HG03342 (cell line): ENCODE measurements around the gene NKRF.
"Not testable (repeated sequence)": the region's sequence is repeated elsewhere in the genome, so short reads cannot be mapped to it uniquely, and the experiment has no call there.

Source experiments
- ATAC-seq: cut with Tn5 transposase; IDR thresholded peaks from one replicate; pipeline ENCODE4 v1.9.1; 2021; ENCODE audit warnings: mild to moderate bottlenecking, moderate library complexity; ENCODE audit not compliant: unreplicated experiment

The NKRF gene

GRCh38 chrX:119606280-119607017 is at the start of gene NKRF:
TSS of gene NKRF (minus strand) at chrX:119606424.
- ATAC-seq = peak; percentile 69

GRCh38 chrX:119655125-119655524 is 48.9 kb upstream of the NKRF start:
- ATAC-seq = no peak

DNA sequence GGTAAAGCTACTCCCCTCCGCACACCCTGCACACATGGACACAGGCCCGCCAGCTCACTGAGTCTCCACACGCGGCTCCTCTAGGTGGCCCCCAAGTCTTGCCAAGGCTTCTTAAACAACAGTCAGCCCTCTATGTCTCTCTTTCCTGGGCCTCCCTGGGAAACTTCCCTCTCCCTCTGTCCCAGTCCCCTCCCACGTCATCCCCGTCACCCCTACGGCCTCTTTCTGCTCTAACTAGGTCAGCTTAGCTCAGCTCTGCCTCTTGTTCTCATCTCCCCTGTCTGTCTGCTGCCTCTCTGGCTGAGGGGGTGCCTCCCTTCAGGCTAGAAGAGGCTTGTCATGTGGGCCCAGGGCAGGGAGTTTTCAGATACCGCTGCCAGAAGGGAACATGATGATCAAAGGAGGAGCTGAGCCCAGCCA is 47.9 kb upstream of the NKRF start:
- no peak for ATAC-seq

DNA sequence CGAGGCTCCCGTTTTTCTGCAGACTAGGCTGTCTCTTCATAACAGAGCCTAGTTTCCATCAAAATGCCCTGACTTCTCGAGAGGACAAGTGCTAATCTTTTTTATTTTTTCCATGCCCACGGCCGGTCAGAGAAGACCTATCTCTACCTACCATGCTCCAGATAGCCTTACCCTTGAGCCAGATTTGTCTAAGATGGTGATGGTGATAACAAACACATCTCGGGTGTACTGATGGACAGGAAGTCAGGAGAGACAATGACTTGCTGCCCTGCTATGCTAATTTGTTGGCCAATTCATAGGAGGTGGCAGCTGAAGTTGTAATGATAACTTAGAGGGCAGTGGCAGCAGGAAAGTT is 42.2 kb upstream of the NKRF start:
- peak; percentile 4 for ATAC-seq

GRCh38 chrX:119647552-119648420 is 41.6 kb upstream of the NKRF start:
- ATAC-seq = peak; percentile 97

DNA sequence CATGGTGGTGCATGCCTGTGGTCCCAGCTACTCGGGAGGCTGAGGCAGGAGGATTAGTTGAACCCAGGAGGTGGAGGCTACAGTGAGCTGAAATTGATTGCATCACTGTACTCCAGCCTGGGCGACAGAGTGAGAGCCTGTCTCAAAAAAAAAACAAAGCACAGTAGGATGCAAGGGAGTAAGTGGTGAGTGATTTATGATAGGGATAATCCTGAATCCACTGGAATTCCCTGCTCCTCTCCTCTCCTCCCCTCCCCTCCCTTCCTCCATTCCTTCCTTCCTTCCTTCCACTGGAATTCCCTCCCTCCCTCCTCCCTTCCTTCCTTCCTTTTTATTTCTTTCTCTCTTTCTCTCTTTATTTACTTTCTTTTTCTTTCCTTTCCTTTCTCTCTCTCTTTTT is 40.9 kb upstream of the NKRF start:
- no peak for ATAC-seq

- ATAC-seq = no peak
These were observed 40.3 kb upstream of the NKRF start for GRCh38 chrX:119646515-119646914.

DNA sequence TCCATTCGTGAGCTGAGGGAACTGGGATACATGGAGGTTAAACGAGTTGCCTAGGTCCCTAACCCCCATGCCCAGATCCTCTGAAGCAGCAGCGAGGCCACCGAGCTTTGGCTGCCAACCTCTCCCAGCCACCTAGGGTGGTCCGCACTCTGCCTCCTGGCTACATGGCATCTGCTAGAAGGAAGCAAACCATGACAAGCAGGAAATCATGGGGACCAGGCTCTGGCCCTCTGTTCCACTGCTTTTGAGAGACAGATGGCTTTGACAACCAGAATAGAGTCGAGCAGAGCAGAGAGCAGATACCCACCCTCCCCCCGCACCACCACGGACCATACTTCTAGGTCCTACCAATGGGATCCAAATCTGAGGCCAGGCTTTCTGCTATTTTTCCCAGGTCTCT is 37.5 kb upstream of the NKRF start:
- ATAC-seq = no peak

- no peak for ATAC-seq
These were observed 34.5 kb upstream of the NKRF start for GRCh38 chrX:119640731-119641170.

- peak; percentile 79 for ATAC-seq
These were observed 32.7 kb upstream of the NKRF start for GRCh38 chrX:119638725-119639471.

DNA sequence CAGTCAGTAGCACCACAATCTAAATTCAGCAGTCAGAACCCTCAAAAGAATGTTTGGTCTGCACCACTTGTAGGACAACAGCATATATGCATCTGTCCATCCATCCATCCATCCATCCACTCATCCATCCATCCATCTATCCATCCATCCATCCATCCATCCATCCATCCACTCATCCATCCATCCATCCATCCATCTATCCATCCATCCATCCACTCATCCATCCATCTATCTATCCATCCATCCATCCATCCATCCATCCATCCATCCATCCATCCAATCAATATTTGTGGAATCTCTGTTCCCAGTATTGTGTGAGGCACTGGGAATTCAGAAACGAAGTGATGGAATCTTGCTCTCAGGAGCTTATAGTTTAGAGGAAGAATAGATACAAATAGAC is 31.2 kb upstream of the NKRF start:
- ATAC-seq = not testable (repeated sequence)

- ATAC-seq = no peak
These were observed 30.2 kb upstream of the NKRF start for GRCh38 chrX:119636419-119636818.

DNA sequence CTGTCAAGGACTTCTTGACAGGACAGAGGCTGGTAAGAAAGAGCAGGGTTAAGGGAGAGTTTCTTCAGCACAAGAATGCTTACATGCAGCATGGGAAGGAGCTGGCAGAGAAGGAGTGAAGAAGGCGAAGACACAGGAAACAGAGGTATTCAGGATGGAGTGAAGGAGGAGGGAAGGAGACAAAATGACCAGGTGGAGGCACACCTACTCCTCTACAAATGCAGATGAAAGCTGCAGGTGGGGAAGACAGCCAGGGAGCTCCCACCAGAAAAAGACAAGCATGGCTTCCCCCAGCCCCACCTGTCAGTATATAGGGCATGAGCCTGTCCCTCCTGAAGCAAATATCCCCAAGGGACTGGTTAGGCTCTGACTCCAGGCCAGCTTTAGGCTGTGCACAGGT is 29.6 kb upstream of the NKRF start:
- ATAC-seq = no peak

- ATAC-seq = peak; percentile 25
These were observed 29.0 kb upstream of the NKRF start for GRCh38 chrX:119635179-119635578.

DNA sequence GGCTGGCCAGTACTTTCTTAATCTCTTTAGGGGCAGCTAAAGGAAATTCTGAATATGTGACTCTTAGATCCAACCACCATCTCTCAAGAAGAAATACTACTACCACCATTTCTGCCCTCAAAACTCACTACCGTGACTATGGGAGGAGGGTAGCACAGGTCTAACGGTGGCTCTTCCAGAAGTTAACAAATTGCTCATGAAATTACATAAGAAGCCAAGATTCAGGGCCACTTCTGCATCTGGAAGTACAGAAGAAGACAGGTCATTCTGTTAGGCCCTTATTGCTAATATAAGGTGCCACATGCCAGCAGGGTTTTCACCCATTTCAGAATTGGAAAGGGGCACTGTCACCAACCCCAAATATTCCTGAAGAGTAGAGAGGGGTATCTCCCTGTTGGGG is 19.6 kb upstream of the NKRF start:
- ATAC-seq = no peak

DNA sequence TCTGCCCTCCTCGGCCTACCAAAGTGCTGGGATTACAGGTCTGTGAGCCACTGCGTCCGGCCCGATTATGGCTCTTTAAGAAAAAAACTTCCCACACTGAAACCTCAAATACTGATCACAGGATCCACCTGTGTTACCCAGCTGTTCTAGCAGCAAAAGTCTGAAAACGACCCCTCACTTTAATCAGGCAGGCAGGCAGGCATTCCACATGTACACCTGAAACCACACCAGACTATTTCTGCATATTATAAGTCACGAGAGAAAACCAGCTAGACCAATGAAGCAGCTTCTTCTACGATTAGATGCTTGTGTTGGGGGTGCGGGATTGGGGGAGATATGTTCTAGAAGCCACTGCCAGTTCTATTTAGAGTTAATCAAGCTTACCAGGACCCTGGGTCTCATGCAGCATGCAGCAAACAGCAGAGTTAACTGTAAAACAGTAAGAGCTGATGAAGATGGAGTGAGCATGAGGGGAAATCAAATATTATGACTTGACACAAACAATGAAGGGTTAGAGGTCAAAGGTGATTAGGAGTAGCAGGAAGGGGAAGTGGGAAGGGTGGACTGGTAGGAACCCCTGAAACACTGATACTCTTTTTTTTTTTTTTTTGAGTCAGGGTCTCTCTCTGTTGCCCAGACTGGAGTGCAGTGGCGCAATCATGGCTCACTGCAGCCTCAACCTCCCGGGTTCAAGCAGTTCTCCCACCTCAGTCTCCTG is 18.9 kb upstream of the NKRF start:
- ATAC-seq = no peak

GRCh38 chrX:119624417-119624816 is 18.2 kb upstream of the NKRF start:
- ATAC-seq = no peak

DNA sequence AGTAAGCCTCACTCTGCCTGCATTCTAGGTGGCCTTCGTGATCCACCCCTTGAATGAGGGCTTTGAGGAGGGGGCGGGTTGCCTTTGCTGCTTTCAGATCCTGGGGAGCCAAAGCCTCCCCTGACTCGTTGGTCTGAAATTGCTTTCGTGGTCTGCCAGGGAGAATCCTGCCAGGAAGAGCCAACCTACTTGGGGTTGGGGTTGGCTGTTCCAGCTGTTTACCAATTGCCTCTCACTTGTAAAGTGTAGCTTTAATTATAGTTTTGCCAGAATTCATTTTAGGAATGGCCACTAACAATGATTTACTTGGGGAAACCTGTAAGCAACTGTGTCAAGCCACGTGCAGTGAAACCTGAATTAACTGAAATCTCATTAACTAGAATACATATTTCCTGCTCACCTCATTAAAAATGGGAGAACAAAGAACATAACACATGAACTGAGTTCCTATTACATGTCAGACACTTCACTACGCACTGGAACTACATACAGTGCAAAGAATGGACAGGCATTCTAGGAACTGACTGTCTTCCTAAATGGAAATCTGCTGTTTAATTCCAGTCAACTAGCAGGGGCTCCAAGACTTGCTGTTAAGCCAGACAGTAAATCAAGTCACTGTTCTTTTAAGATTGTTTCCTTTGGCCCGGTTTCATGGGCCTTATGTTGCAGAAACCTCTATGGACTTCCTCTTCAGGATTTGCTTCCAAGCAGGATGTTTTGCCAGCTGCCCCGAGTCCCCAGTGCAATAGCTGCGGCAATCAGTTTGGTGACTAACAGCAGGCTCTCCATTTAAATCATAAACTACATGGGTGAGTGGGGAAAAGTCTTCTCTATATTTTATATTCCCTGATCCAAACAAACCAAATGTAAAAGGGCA is 16.4 kb upstream of the NKRF start:
- no peak for ATAC-seq

DNA sequence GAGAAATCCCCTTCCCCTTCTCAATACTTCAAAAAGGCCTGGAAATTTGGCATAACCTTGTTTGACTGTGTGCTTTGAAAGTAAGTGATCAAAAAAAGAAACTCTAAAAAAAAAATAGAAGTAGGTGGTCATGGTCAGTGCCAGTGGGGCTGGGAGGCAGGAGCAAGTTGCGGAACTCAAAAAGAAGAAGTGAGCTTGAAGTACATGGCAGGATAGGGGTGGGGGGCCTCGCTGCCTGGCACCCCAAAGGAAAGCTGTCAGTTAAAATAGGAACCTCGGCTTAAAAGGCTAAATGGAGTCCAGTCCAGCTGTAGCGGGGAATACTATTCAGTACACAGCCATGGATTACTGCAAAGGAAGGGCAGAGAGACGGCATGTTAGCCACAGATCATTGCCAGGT is 12.2 kb upstream of the NKRF start:
- no peak for ATAC-seq
